Activated CD8-positive, alpha-beta memory T cell treated with anti-CD3 and anti-CD28 coated beads, Interleukin-2, amount 50 U/mL, for 4 hours (primary cell): ENCODE measurements around the gene FECH.

ENCODE experiments used
- DNase-seq: peaks from one replicate; pipeline ENCODE4 v3.0.0-alpha.2; 2020

Gene FECH

GRCh38 chr18:57576316-57576715, 10.2 kb downstream of the FECH start:
- no peak for DNase-seq

- DNase-seq: no peak
These were observed 11.0 kb downstream of the FECH start for GRCh38 chr18:57575542-57575941.

GRCh38 chr18:57574866-57575265, 11.6 kb downstream of the FECH start:
- no peak for DNase-seq

GRCh38 chr18:57570162-57570561, 16.3 kb downstream of the FECH start:
- no peak for DNase-seq

- DNase-seq: no peak
These were observed 17.4 kb downstream of the FECH start for GRCh38 chr18:57569133-57569532.

GRCh38 chr18:57561728-57562423, 24.6 kb downstream of the FECH start:
- no peak for DNase-seq

GRCh38 chr18:57561261-57561660, 25.2 kb downstream of the FECH start:
- no peak for DNase-seq

GRCh38 chr18:57559314-57559713, 27.2 kb downstream of the FECH start:
- no peak for DNase-seq

- no peak for DNase-seq
These were observed 31.4 kb downstream of the FECH start for GRCh38 chr18:57555134-57555533.

- DNase-seq: no peak
These were observed 36.0 kb downstream of the FECH start for GRCh38 chr18:57550510-57550909.

- no peak for DNase-seq
These were observed 39.2 kb downstream of the FECH start for GRCh38 chr18:57547260-57547659.

- DNase-seq: no peak
These were observed 41.4 kb downstream of the FECH start for GRCh38 chr18:57544936-57545660.

- DNase-seq: no peak
These were observed 42.9 kb downstream of the FECH start for GRCh38 chr18:57543560-57543959.

GRCh38 chr18:57542812-57543427, 43.6 kb downstream of the FECH start:
- no peak for DNase-seq

- DNase-seq: no peak
These were observed 44.4 kb downstream of the FECH start for GRCh38 chr18:57542126-57542525.

- DNase-seq: no peak
These were observed 46.8 kb downstream of the FECH start for GRCh38 chr18:57539702-57540101.

GRCh38 chr18:57538614-57539013, 47.9 kb downstream of the FECH start:
- no peak for DNase-seq

GRCh38 chr18:57534511-57534909, 52.0 kb downstream of the FECH start:
- DNase-seq: no peak

- DNase-seq: no peak
These were observed 52.5 kb downstream of the FECH start for GRCh38 chr18:57533868-57534510.

GRCh38 chr18:57533006-57533867, 53.3 kb downstream of the FECH start:
- no peak for DNase-seq

- no peak for DNase-seq
These were observed 57.4 kb downstream of the FECH start for GRCh38 chr18:57529151-57529550.

- no peak for DNase-seq
These were observed 58.8 kb downstream of the FECH start for GRCh38 chr18:57527556-57528229.
